ENCODE results near the gene SAFB2.

- TF ChIP-seq, protein P1, sequence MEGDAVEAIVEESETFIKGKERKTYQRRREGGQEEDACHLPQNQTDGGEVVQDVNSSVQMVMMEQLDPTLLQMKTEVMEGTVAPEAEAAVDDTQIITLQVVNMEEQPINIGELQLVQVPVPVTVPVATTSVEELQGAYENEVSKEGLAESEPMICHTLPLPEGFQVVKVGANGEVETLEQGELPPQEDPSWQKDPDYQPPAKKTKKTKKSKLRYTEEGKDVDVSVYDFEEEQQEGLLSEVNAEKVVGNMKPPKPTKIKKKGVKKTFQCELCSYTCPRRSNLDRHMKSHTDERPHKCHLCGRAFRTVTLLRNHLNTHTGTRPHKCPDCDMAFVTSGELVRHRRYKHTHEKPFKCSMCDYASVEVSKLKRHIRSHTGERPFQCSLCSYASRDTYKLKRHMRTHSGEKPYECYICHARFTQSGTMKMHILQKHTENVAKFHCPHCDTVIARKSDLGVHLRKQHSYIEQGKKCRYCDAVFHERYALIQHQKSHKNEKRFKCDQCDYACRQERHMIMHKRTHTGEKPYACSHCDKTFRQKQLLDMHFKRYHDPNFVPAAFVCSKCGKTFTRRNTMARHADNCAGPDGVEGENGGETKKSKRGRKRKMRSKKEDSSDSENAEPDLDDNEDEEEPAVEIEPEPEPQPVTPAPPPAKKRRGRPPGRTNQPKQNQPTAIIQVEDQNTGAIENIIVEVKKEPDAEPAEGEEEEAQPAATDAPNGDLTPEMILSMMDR (IDR thresholded peaks at IDR 0.05), result no peak
- TF ChIP-seq POLR2A (IDR thresholded peaks at IDR 0.05) (no peak), EP300 (IDR thresholded peaks at IDR 0.05) (no peak)
These were observed 1.6 kb upstream of the SAFB2 start for GRCh38 chr19:5624018-5624663.

Measured in tibial nerve (tissue), 4 donors.